ENCODE data around the gene FANCB. TPM values are rescaled to one million over a fixed set of nuclear protein-coding genes. Genes with fewer than 3 reads are reported as not detected.

The FANCB gene
- total and polyA plus RNA-seq, 10 donors, result 0.54 to 4.3 (median 3.3) TPM

- DNase-seq, result no peak
- H3K9me3 ChIP-seq, result peaks cover 0 to 12% (median 0%) of the 10 kb centered on the region in 8 donors
- no peaks in the 10 kb centered on the region for H3K4me1 ChIP-seq
- H3K27ac ChIP-seq, result no peak overlapping the region
- TF ChIP-seq CTCF (IDR thresholded peaks at IDR 0.05 in 8 of 11, conservative IDR thresholded peaks at IDR 0.05 in 3 of 11) (no peak), POLR2A (IDR thresholded peaks at IDR 0.05) (no peak), POLR2AphosphoS5 (IDR thresholded peaks at IDR 0.05) (no peak)
- intact Hi-C loops (cut with DNase I; ENCODE audit: low total_unique reads), result no loop called here
- no peaks in the 10 kb centered on the region for H3K36me3 ChIP-seq
- H3K4me3 ChIP-seq, result no peak overlapping the region
- H3K27me3 ChIP-seq (replicated peaks in 1 of 7), result no peaks in the 10 kb centered on the region
These were observed 40.3 kb downstream of the FANCB start for GRCh38 chrX:14832586-14832985.

- peaks cover 0 to 12% (median 0%) of the 10 kb centered on the region in 8 donors for H3K9me3 ChIP-seq
- no peaks in the 10 kb centered on the region for H3K36me3 ChIP-seq
- intact Hi-C loops (cut with DNase I; ENCODE audit: low total_unique reads), result no loop called here
- DNase-seq, result no peak
- H3K27me3 ChIP-seq (replicated peaks in 1 of 7), result no peaks in the 10 kb centered on the region
- H3K4me1 ChIP-seq, result no peaks in the 10 kb centered on the region
- no peak overlapping the region for H3K27ac ChIP-seq
- TF ChIP-seq POLR2AphosphoS5 (IDR thresholded peaks at IDR 0.05), result no peak
- TF ChIP-seq POLR2A (IDR thresholded peaks at IDR 0.05), result no peak
- TF ChIP-seq CTCF (IDR thresholded peaks at IDR 0.05 in 8 of 11, conservative IDR thresholded peaks at IDR 0.05 in 3 of 11), result no peak
- no peak overlapping the region for H3K4me3 ChIP-seq
- WGBS, 5 donors, result 42 to 100% (median 92%) methylated on average over 2 of the region's 2 CpGs
These were observed 40.7 kb downstream of the FANCB start for GRCh38 chrX:14832151-14832550.

GRCh38 chrX:14829643-14830042, 43.2 kb downstream of the FANCB start:
- no peak for DNase-seq
- WGBS, 5 donors, result 63 to 97% (median 93%) methylated on average over 2 of the region's 2 CpGs
- TF ChIP-seq CTCF (IDR thresholded peaks at IDR 0.05 in 8 of 11, conservative IDR thresholded peaks at IDR 0.05 in 3 of 11), result no peak
- TF ChIP-seq POLR2AphosphoS5 (IDR thresholded peaks at IDR 0.05), result no peak
- no peak for TF ChIP-seq POLR2A (IDR thresholded peaks at IDR 0.05)
- intact Hi-C loops (cut with DNase I; ENCODE audit: low total_unique reads), result no loop called here
- no peak overlapping the region for H3K27ac ChIP-seq
- H3K27me3 ChIP-seq (replicated peaks in 1 of 7), result no peaks in the 10 kb centered on the region
- H3K4me3 ChIP-seq, result no peak overlapping the region
- H3K9me3 ChIP-seq, result peaks cover 0 to 12% (median 0%) of the 10 kb centered on the region in 8 donors
- H3K4me1 ChIP-seq, result no peaks in the 10 kb centered on the region
- no peaks in the 10 kb centered on the region for H3K36me3 ChIP-seq

- Histone ChIP-seq H3K9me3 (peaks cover 0 to 12% (median 0%) of the 10 kb centered on the region in 8 donors), H3K27me3 (replicated peaks in 1 of 7) (no peaks in the 10 kb centered on the region), H3K4me3 (no peak overlapping the region), H3K4me1 (no peaks in the 10 kb centered on the region), H3K27ac (no peak overlapping the region), H3K36me3 (no peaks in the 10 kb centered on the region)
- DNase-seq, result no peak
- 58 to 95% (median 77%) methylated on average over 3 of the region's 3 CpGs for WGBS, 5 donors
- no peak for TF ChIP-seq POLR2AphosphoS5 (IDR thresholded peaks at IDR 0.05)
- no peak for TF ChIP-seq POLR2A (IDR thresholded peaks at IDR 0.05)
- no peak for TF ChIP-seq CTCF (IDR thresholded peaks at IDR 0.05 in 8 of 11, conservative IDR thresholded peaks at IDR 0.05 in 3 of 11)
- intact Hi-C loops (cut with DNase I; ENCODE audit: low total_unique reads), result no loop called here
These were observed 46.5 kb downstream of the FANCB start for GRCh38 chrX:14826319-14826718.
